GM21528 (cell line): ENCODE data around the gene CFAP90.

Experiments
- ATAC-seq: cut with Tn5 transposase; IDR thresholded peaks from one replicate; pipeline ENCODE4 v1.9.1; 2021; ENCODE audit warnings: mild to moderate bottlenecking, moderate library complexity; ENCODE audit not compliant: unreplicated experiment, low FRiP score

Gene CFAP90

GRCh38 chr5:7850395-7851239 is at the start of gene CFAP90:
TSS of gene CFAP90 (minus strand) at chr5:7851133. CDS start at chr5:7851021, 112 bp downstream.
- no peak for ATAC-seq

DNA sequence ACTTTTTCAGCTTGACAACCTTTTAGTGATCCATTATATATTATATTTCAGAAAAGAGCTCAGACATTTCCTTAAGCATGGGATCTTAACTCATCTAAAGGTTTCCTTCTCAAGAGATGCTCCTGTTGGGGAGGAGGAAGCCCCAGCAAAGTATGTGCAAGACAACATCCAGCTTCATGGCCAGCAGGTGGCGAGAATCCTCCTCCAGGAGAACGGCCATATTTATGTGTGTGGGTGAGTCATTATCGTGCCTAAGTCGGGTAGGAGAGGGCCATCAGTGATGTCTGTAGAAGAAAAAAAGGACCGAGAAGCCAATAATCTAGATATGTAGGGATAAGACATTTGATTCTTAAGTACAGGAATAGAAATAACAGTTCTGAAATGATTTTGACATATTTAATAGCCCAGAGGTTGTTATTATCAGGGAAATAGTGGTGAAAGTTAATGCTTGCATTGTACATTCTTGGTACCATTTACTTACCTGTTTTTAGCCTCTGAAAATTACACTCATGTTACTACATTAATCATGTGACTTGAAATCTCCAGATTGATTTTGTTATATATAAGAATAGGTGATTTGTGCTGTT is 46.2 kb upstream of the CFAP90 start:
- ATAC-seq = no peak

- peak; percentile 98 for ATAC-seq
Observed at GRCh38 chr5:7894860-7895259, 43.9 kb upstream of the CFAP90 start.

GRCh38 chr5:7894439-7894838 is 43.5 kb upstream of the CFAP90 start:
- ATAC-seq = no peak

DNA sequence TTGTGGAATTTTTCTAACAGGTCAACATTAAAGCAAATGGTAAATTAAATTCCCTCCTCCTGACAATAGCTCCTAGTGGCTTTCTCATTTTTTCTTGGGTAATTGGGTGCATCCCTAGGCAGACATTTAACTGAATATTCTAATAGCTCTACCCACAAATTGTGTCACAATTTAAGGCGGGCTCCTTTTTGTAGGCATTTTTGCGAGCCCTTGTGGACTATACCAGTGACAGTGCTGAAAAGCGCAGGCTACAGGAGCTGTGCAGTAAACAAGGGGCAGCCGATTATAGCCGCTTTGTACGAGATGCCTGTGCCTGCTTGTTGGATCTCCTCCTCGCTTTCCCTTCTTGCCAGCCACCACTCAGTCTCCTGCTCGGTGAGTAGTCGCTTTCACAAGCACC is 38.0 kb upstream of the CFAP90 start:
- no peak for ATAC-seq

- ATAC-seq = peak; percentile 59
Observed at GRCh38 chr5:7886849-7887475, 36.0 kb upstream of the CFAP90 start.

DNA sequence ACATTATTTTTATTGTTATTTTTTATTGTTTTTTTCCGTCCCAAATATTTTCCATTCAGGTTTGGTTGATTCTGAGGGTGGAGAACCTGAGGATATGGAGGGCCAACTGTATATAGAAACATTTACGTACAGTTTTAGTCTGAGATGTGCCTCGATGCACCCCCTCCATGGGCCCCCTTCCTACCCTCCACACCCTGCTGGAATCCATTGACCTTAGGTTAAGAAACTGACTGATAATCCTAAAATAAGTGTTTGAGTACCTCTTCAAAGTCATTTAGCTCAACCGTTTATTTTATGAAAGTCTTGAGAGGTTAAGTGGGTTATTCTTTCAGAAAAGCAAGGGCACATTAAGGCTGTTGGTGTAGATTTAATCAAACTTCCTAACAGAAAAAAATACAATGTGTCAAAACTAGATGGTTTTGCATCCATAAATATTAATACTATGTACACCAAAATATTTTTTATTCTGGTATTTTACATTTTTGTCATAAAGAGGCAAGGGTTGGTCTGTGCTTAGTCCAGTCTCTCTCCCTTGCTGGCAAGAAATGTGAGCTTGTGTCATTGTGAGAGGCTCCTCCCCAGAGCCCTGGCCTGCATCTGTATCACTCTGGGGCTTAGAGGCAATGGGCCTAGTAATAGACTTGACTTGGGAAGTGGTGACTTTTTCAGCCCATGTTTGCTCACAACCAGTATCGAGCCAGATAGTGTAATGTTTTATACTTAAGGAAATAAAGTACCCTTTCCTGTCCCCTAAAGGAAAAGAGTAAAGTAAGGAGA is 33.7 kb upstream of the CFAP90 start:
- ATAC-seq = no peak

GRCh38 chr5:7882926-7883325 is 32.0 kb upstream of the CFAP90 start:
- ATAC-seq = no peak

DNA sequence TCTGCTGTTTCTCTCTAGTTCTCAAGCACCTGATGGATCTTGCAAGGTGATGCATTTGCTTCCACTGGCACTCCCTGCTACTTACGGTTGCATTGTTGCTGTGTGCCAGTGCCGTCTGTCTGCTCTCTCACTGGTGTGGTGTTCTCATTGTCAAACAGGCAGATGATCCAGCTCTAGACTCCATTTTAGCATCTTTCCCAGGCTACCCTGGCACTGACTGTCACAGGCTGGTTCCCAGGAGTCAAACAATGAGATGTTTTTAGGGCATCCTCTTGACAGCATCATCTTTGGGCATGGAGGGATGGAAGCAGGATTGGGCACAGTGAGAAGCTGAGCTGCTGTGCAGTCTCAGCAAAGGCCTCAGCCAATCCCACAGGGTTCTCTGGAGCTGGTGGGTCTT is 30.9 kb upstream of the CFAP90 start:
- ATAC-seq = no peak

- no peak for ATAC-seq
Observed at GRCh38 chr5:7881091-7881490, 30.2 kb upstream of the CFAP90 start.

- peak; percentile 98 for ATAC-seq
Observed at GRCh38 chr5:7878381-7878873, 27.5 kb upstream of the CFAP90 start.

- ATAC-seq = no peak
Observed at GRCh38 chr5:7877851-7878250, 26.9 kb upstream of the CFAP90 start.

GRCh38 chr5:7876867-7877266 is 25.9 kb upstream of the CFAP90 start:
- ATAC-seq = peak; percentile 43

DNA sequence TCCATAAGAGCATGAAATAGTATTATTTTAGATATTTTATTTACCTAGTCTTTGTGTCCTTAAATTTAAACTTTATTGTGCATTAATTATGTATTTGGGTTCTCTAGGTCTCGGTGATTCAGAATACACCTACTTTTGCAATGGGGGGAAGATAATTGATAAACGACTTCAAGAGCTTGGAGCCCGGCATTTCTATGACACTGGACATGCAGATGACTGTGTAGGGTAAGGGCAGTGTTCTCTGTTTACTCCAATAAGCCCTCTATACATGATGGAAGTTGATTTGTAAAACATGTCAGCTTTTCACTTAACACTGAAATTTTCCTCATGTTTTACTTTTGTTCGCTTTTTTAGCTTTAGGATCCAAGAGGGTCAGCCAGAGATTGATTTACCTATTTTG is 24.2 kb upstream of the CFAP90 start:
- no peak for ATAC-seq

- ATAC-seq = no peak
Observed at GRCh38 chr5:7874639-7875038, 23.7 kb upstream of the CFAP90 start.

GRCh38 chr5:7873216-7873615 is 22.3 kb upstream of the CFAP90 start:
- ATAC-seq = no peak

- no peak for ATAC-seq
Observed at GRCh38 chr5:7872517-7873130, 21.7 kb upstream of the CFAP90 start.

DNA sequence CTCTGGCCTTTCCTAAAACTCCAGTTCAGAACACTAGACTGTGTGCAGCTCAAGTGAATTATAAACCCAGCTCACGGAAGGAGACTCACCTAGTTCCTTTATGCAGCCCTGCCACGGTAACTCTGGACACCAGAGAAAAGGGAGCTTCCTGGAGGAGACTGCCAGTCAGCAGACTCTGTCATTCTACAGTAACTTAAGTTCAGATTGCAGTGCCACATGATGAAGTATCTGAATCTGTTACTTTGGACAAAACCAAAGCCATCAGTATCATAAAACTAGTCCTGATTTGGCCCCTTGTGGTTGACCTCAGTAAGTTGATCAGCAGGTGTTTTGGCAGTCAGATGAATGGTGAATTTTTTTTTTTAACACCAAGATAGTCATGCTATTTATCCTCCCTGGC is 20.7 kb upstream of the CFAP90 start:
- ATAC-seq = peak; percentile 30

DNA sequence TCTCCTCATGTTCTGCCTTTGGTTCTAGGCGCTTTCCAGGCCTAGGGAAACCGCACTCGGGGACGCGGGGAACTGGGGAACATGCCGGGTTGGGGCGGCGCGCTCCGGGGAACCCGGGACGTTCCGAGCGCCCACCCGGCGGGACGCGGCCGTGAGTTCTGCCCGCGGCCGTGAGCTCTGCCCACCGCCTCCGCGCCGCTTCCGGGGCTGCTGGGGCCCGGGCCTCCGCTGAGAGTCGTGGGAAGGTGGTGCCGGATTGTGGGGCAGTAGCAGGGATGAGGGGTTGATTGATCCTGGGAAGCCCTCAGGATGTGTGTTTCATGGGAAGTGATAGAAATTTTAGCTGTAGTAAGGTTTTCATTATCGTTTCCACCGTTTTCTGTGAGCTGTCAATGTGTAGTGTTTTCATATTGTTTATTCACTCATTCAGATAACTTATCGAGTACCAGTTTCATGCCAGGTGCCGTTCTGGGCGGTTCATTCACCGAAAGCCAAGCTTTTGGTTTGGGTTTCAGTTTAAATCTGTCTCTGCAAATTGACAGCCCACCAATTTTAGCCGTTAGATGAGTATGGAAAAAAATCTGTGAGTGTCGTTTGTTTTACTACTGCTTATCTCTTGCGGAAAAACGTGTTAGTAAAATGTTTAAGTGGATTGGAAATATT is 18.7 kb upstream of the CFAP90 start:
- ATAC-seq = peak; percentile 40
